Endometrial microvascular endothelial cells (primary cell): ENCODE measurements around the gene UGP2. TPM values are rescaled to one million over a fixed set of nuclear protein-coding genes. Genes with fewer than 3 reads are reported as not detected.
"Not testable (repeated sequence)": the region's sequence is repeated elsewhere in the genome, so short reads cannot be mapped to it uniquely, and the experiment has no call there.

ENCODE experiments used
- in situ Hi-C: cut with HindIII; loops from 2 replicates; pipeline ENCODE4 v1.10.0; 2017; ENCODE audit warnings: low sequenced_read_pairs, low pct_unique_long_range_greater_than_20kb; ENCODE audit errors: inconsistent ontology term
- total RNA-seq: library from RNA; depleted of rRNA; stranded (reverse); fragments of >200 nt; gene quantifications from one replicate; pipeline ENCODE4 v1.2.3, GENCODE V29; 2015; ENCODE audit errors: inconsistent ontology term

Gene UGP2
- total RNA-seq, 1 donor from 2014 or later: 62.8 TPM

- in situ Hi-C loops: no loop called here
These were observed 40.9 kb downstream of the UGP2 start for GRCh38 chr2:63882395-63883105.

DNA sequence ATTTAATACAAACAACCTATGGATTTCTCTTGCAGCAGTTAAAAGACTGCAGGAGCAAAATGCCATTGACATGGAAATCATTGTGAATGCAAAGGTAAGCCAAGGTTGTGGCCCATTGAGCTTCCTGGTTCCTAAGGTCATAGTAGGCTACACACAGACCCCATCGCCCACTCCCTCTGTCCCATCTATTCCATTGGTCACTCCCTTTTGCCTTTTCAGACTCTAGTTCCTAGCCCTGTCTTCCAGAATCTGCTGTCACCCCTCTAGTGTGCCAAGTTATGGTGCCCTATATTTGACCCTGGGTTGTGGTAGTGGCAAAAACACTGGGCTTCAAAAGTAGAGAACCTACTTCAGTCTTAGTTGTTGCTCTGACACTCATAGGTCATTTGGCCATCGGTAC is 44.7 kb downstream of the UGP2 start:
- in situ Hi-C loops: no loop called here

GRCh38 chr2:63888053-63888452 is 46.4 kb downstream of the UGP2 start:
- in situ Hi-C loops: no loop called here

DNA sequence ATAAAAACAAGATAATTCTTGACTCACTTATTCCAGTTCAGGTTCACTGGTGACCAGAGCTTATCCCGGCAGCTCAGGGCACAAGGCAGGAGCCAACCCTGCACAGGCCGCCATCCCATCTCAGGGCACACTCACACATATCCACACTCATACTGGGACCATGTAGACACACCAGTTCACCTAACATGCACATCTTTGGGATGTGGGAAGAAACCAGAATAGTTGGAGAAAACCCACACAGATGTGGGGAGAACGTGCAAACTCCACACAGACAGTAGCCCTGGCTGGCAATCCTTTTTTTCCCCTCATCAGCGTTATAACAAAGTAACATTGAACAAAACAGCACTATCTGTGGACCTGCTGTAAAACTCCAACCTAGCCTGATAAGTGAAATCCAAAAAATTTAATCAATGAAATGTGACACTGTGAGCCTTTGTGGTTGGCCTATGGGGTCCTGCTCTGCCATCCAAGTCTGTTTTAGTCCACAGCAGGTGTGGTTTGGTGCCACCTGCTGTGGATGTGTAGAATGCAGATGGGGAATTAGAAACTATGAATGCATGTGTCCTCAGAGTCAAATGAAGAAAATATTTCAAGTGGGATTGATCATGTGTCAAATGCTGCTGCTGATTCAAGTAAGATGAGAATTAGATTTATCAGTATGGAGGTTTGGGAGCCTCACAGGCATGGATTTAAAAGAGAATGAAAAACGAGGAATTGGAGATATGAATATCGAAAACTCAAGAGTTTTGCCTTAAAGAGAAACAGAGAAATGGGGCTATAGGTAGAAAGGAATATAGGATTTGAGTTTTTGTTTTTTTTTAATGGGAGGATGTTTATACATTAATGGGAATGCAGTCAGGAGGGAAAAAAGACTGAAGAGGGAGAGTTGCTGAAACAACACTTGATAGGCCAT is 47.0 kb downstream of the UGP2 start:
- in situ Hi-C loops: no loop called here

GRCh38 chr2:63890678-63891077 is 49.0 kb downstream of the UGP2 start:
- in situ Hi-C loops: no loop called here

DNA sequence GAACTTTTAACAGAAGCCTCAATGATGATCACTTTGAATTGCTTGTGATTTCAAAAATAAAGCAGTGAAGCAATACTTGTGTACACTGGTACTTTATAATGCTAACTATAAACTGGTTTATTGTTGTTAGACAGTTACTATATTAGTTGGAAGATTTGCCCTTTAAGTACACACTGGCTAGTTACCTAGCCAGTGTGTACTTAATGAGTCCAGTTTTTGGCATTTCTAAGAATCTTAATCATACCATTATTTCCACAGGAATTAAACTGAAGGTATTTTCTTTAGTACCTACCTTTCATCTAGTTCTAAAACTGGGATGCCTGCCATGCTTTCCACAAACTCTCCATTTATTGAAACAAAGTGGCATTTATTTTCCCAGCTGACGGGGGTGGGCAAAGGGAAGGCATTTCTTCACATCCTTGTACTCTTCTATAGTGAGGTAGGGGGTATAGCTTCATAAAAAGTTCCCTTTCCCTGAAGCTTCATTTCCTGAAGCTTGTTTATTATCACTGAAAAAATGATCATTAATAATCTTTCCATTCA is 49.9 kb downstream of the UGP2 start:
- in situ Hi-C loops: no loop called here

DNA sequence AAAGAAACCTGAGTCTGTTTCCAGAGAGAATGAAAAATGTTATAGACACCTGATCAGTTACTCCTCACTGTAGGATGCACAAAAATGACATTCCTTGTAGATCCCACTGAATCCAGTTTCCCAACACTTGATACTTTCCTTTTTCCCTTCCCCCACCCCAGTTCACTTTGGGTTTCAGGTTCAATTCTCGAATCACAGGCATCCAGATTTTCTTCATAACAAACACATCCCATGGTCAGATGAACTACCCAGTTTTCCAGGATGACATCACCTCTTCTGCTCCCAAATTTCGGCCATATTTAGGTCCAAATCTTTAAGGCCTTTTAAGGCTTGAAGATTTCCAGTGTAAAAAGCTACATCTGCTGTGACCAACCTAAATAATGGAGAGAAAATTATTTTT is 51.5 kb downstream of the UGP2 start:
- in situ Hi-C loops: no loop called here

GRCh38 chr2:63894167-63894566 is 52.5 kb downstream of the UGP2 start:
- in situ Hi-C loops: no loop called here

GRCh38 chr2:63898839-63899238 is 57.1 kb downstream of the UGP2 start:
- in situ Hi-C loops: no loop called here

DNA sequence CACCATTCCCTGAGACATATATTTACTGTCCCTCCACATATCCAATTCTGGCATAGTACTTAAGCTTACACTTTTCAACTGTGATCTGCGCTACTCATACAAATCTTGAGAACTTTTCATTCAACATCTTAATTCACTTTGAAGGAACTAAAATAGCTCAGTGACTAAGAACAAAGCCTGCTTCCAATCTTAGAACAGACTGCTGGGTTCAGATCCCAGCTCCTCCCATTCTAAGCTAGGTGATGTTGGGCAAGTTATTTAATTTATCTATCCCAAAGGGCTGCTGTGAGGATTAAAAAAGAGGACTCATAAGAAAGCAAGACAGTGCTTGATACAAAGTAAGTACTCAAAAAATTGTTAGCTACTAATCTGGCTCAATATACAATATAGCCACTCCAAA is 57.9 kb downstream of the UGP2 start:
- in situ Hi-C loops: no loop called here

DNA sequence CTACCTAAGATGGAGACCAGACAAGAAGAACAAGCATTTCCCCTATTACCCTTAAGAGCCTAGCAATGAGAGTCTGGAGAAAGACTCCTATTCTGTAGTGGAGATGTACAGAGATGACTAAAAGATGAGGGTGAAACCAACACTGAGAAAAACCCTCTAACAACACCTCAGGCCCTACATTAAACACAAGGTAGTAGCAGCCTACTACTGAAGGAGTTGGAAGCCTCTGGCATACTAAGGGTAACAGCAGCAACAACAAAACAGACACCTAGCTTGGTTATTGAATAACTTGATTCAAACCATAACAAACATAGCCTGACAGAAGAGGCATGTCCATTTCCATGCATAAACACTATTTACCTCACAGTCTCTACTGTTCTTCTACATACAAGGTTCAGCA is 60.5 kb downstream of the UGP2 start:
- in situ Hi-C loops: no loop called here

DNA sequence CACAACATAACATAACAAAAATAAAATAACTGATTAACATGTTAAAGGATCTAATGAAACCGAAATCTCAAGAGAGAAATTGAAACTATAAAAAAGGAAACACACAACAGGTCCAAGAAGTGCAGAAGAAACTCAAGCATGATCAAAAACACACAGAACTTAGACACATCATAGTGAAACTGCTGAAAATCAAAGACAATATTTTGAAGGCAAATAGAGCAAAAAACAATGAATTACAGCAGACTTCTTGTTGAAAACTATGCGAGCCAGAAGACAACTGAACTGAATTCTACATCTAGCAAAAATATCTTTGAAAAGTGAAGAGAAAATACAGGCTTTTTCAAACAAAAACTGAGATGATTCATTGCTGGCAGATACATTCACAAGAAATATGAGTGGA is 61.3 kb downstream of the UGP2 start:
- in situ Hi-C loops: no loop called here

- in situ Hi-C loops: no loop called here
These were observed 72.6 kb downstream of the UGP2 start for GRCh38 chr2:63914311-63914710.

GRCh38 chr2:63926815-63927214 is 85.1 kb downstream of the UGP2 start:
- in situ Hi-C loops: no loop called here

DNA sequence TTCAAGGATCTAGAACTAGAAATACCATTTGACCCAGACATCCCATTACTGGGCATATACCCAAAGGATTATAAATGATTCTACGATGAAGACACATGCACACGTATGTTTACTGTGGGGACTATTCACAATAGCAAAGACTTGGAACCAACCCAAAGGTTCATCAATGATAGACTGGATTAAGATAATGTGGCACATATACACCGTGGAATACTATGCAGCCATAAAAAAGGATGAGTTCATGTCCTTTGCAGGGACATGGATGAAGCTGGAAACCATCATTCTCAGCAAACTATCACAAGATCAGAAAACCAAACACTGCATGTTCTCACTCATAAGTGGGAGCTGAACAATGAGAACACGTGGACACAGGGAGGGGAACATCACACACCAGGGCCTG is 90.4 kb downstream of the UGP2 start:
- in situ Hi-C loops: not testable (repeated sequence)

Other genes with a start within 250 kb of the UGP2 start
- gene VPS54, start 177.5 kb downstream of the UGP2 start, total RNA-seq: 18.2 TPM